PC-9 (cell line): ENCODE results near the gene SBF2. TPM values are rescaled to one million over a fixed set of nuclear protein-coding genes. Genes with fewer than 3 reads are reported as not detected.

Experiments
- BruUV-seq: library from RNA; stranded (reverse); fragments of 400-500 nt; replicated peaks from 2 replicates; lab custom pipeline; 2021; lab: Mats Ljungman, UMichigan
- CTCF ChIA-PET: fragments of 300-600 bp; sonication (Branson Sonifier 250); formaldehyde crosslinking; loops from one replicate; lab custom pipeline; 2022; ENCODE audit warnings: antibody characterized with exemption; lab: Charles Lee
- POLR2A ChIA-PET: fragments of 300-600 bp; sonication (Branson Sonifier 250); formaldehyde crosslinking; loops from one replicate; lab custom pipeline; 2022; ENCODE audit warnings: antibody characterized with exemption; ENCODE audit not compliant: unreplicated experiment; lab: Charles Lee
- DNase-seq, 2 experiments: peaks; one replicate each; pipeline versions ENCODE4 v3.0.0 to v3.0.0-alpha.2; 2015 to 2022; ENCODE audit warnings: mixed read lengths in 1 of 2
- H2AFZ ChIP-seq: fragments of 200-600 bp; sonication (generic); 2 replicates; pipeline ENCODE4 v1.8.1; 2017; ENCODE audit warnings: antibody characterized with exemption
- H3F3A ChIP-seq: fragments of 200-600 bp; sonication (generic); 2 replicates; pipeline ENCODE4 v1.8.1; 2017; ENCODE audit warnings: antibody characterized with exemption, mild to moderate bottlenecking, low read depth; ENCODE audit not compliant: insufficient read depth
- H3K27ac ChIP-seq: fragments of 200-600 bp; sonication (generic); 2 replicates; pipeline ENCODE4 v1.6.1; 2016; ENCODE audit warnings: mixed run types
- H3K27me3 ChIP-seq: fragments of 200-600 bp; sonication (generic); 2 replicates; pipeline ENCODE4 v1.6.1; 2016; ENCODE audit warnings: low read depth, mixed run types; ENCODE audit not compliant: insufficient read depth
- H3K36me3 ChIP-seq: fragments of 200-600 bp; sonication (generic); 2 replicates; pipeline ENCODE4 v1.6.1; 2016; ENCODE audit warnings: low read depth, mixed run types
- H3K4me1 ChIP-seq: fragments of 200-600 bp; sonication (generic); replicated peaks from 2 replicates; pipeline ENCODE4 v1.6.1; 2016; ENCODE audit warnings: mixed run types; ENCODE audit not compliant: insufficient read depth
- H3K4me2 ChIP-seq: fragments of 200-600 bp; sonication (generic); 2 replicates; pipeline ENCODE4 v1.6.1; 2017; ENCODE audit warnings: mixed run types
- H3K4me3 ChIP-seq: fragments of 200-600 bp; sonication (generic); 2 replicates; pipeline ENCODE4 v1.6.1; 2016; ENCODE audit warnings: mixed run types
- H3K79me2 ChIP-seq: fragments of 200-600 bp; sonication (generic); 2 replicates; pipeline ENCODE4 v1.6.1; 2017; ENCODE audit warnings: low read depth, mixed run types
- H3K9me2 ChIP-seq: fragments of 200-600 bp; sonication (generic); 2 replicates; pipeline ENCODE4 v1.8.1; 2017; ENCODE audit warnings: mild to moderate bottlenecking; ENCODE audit not compliant: insufficient read depth
- H3K9me3 ChIP-seq: fragments of 200-600 bp; sonication (generic); 2 replicates; pipeline ENCODE4 v1.8.1; 2016; ENCODE audit warnings: low read depth; ENCODE audit not compliant: insufficient read depth
- H4K20me1 ChIP-seq: fragments of 200-600 bp; sonication (generic); 2 replicates; pipeline ENCODE4 v1.8.1; 2017; ENCODE audit not compliant: insufficient read depth
- EZH2 ChIP-seq: fragments of 200-600 bp; sonication (generic); IDR thresholded peaks from 2 replicates; pipeline ENCODE4 v1.8.0; 2017; ENCODE audit warnings: antibody characterized with exemption, low read depth
- intact Hi-C: fragments of 100-400 bp; cut with micrococcal nuclease; formaldehyde crosslinking; loops from one replicate; pipeline ENCODE4 v1.10.0; 2022; ENCODE audit not compliant: unreplicated experiment
- total RNA-seq: library from RNA; stranded (reverse); gene quantifications from 2 replicates; pipeline ENCODE4 v1.2.3, GENCODE V29; 2021
- TF ChIP-seq, protein P1 (sequence below): fragments of 200-600 bp; sonication (generic); conservative IDR thresholded peaks from 2 replicates; pipeline ENCODE4 v1.6.1; 2017; ENCODE audit warnings: mixed run types, antibody characterized with exemption, mild to moderate bottlenecking, moderate library complexity

The SBF2 gene
- total RNA-seq, 1 experiment from 2014 or later, result 18.6 TPM

DNA sequence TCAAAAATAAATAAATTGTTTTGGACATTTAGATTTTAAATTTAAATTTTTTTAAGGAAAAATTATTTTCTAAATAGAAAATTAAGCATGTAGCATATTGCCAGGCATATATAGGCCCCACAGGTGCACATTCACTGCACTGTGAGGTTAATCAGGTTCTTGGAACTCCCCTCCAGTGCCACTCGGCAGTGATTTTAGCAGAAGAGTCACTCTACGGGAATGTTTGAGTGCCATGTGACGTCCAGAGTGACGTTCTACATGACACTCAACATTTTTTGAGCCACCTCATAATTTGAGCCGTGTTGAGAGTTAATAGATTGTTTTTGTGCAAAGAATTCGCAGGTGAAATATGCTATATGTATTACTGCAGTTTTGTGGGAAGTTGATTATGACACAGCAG lies 552.8 kb downstream of the SBF2 start:
- no peak overlapping the region for H3K27ac ChIP-seq
- no peak overlapping the region for H3K4me3 ChIP-seq
- no peaks in the 10 kb centered on the region for H3K79me2 ChIP-seq
- POLR2A ChIA-PET, result interaction anchor here (0.8 kb wide), 1 partner anchor 172 kb away, joined by 10 read pairs; no protein-coding TSS in a partner anchor
- no peaks in the 10 kb centered on the region for H3K4me1 ChIP-seq
- no peaks in the 10 kb centered on the region for H3F3A ChIP-seq
- H4K20me1 ChIP-seq, result no peaks in the 10 kb centered on the region
- no peaks in the 10 kb centered on the region for H3K9me3 ChIP-seq
- H2AFZ ChIP-seq, result no peak overlapping the region
- no peaks in the 10 kb centered on the region for H3K27me3 ChIP-seq
- intact Hi-C loops, result no loop called here
- H3K36me3 ChIP-seq, result no peaks in the 10 kb centered on the region
- no peak for DNase-seq
- CTCF ChIA-PET, result no interaction called here
- no TSS peak for BruUV-seq
- no peak overlapping the region for H3K4me2 ChIP-seq
- no peaks in the 10 kb centered on the region for H3K9me2 ChIP-seq
- no peak for TF ChIP-seq EZH2
- TF ChIP-seq, protein P1, sequence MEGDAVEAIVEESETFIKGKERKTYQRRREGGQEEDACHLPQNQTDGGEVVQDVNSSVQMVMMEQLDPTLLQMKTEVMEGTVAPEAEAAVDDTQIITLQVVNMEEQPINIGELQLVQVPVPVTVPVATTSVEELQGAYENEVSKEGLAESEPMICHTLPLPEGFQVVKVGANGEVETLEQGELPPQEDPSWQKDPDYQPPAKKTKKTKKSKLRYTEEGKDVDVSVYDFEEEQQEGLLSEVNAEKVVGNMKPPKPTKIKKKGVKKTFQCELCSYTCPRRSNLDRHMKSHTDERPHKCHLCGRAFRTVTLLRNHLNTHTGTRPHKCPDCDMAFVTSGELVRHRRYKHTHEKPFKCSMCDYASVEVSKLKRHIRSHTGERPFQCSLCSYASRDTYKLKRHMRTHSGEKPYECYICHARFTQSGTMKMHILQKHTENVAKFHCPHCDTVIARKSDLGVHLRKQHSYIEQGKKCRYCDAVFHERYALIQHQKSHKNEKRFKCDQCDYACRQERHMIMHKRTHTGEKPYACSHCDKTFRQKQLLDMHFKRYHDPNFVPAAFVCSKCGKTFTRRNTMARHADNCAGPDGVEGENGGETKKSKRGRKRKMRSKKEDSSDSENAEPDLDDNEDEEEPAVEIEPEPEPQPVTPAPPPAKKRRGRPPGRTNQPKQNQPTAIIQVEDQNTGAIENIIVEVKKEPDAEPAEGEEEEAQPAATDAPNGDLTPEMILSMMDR, result no peak

DNA sequence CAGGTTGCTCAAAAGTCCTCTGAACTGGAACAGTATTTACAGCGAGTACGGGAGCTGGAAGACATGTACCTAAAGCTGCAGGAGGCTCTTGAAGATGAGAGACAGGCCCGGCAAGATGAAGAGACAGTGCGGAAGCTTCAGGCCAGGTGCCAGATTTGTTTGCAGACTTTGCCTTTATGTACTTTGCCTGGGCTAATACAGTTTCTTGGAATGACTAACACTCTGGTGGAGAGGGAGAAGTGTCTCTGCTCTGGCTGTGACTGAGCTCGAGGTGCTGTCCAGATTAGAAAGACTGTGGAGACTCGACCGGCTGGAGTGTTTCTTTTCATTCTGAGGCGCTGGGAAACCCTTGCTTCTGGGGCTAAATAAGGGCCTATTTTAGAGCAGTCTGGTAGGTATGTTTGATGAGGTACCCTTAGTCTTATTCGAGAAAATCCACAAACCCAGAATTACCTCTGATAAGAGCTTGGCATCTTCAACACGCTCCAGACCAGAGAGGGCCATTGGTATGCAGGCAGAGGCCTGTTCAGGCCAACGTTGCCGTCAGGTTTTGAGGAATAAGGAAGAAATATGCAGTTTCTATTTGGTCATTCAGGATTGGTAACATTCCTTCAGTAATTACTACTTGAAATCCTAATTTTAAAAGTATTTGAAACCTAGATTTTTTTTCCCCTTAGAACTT lies 553.7 kb downstream of the SBF2 start:
- no peak overlapping the region for H3K4me2 ChIP-seq
- ChIA-PET CTCF (no interaction called here), POLR2A (interaction anchor here (0.8 kb wide), 1 partner anchor 171 kb away, joined by 10 read pairs; no protein-coding TSS in a partner anchor)
- no peaks in the 10 kb centered on the region for H3F3A ChIP-seq
- H3K27me3 ChIP-seq, result no peaks in the 10 kb centered on the region
- H3K4me1 ChIP-seq, result no peaks in the 10 kb centered on the region
- H3K9me2 ChIP-seq, result no peaks in the 10 kb centered on the region
- TF ChIP-seq, protein P1, result no peak
- no peak for TF ChIP-seq EZH2
- H3K79me2 ChIP-seq, result no peaks in the 10 kb centered on the region
- no peak overlapping the region for H2AFZ ChIP-seq
- no peaks in the 10 kb centered on the region for H4K20me1 ChIP-seq
- intact Hi-C loops, result no loop called here
- H3K4me3 ChIP-seq, result no peak overlapping the region
- H3K27ac ChIP-seq, result peak overlapping the region; percentile 12; the same call in 1 of the 2 replicates
- no TSS peak for BruUV-seq
- H3K9me3 ChIP-seq, result no peaks in the 10 kb centered on the region
- no peak for DNase-seq
- no peaks in the 10 kb centered on the region for H3K36me3 ChIP-seq

DNA sequence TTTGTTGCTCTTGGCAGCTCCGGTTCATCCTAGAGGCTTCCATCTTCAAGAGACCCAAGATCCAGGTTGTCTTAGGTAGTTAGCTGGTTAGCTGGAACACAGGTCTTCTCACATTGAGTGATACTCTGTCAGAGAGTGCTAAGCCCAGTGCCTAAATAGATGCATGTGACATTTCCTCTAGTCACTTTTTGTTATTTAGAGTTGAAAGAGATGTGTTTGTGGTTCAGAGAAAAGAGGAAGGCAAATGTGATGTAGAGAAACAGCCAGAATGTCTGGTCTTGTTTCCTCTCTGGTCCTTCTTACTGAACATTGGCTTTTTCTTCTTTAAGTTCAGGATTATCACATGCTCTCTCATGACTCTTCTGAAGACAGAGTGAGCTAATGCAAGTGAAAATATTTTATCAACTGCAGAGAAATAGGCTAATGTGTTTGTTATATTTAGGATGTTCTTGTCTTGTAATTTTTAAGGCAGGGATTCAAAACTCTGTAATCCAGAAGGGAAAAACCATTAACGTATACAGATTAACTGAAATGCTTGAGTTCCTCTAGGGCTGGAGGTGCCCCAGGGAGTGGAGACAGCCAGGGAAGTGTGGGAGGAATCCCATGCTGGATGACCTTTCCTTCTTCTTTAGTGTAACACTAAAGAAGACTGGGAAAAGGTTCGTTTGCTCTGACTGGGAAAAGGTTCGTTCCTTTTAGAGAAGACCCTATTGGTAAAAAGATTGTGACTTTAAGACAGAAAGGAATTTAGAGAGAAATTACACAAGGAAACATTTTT lies 554.7 kb downstream of the SBF2 start:
- Histone ChIP-seq H3K27me3 (no peaks in the 10 kb centered on the region), H3K9me3 (no peaks in the 10 kb centered on the region), H2AFZ (no peak overlapping the region), H3K4me3 (no peak overlapping the region), H3K27ac (peak overlapping the region; percentile 12; the same call in 1 of the 2 replicates), H3K79me2 (no peaks in the 10 kb centered on the region), H3K4me1 (no peaks in the 10 kb centered on the region), H3F3A (no peaks in the 10 kb centered on the region), H3K36me3 (no peaks in the 10 kb centered on the region), H4K20me1 (no peaks in the 10 kb centered on the region), H3K9me2 (no peaks in the 10 kb centered on the region), H3K4me2 (no peak overlapping the region)
- POLR2A ChIA-PET, result no interaction called here
- TF ChIP-seq, protein P1, result no peak
- no peak for TF ChIP-seq EZH2
- CTCF ChIA-PET, result no interaction called here
- no peak for DNase-seq
- intact Hi-C loops, result no loop called here
- BruUV-seq, result no TSS peak
